ENCODE results near the gene RB1. TPM values are rescaled to one million over a fixed set of nuclear protein-coding genes. Genes with fewer than 3 reads are reported as not detected.
"Not testable (repeated sequence)": the region's sequence is repeated elsewhere in the genome, so short reads cannot be mapped to it uniquely, and the experiment has no call there.

RB1 gene
- total RNA-seq, 3 donors from 2014 or later (not counting 1 experiment from before 2014, with no cell fraction given): 25.5 to 28.3 (median 26.9) TPM

GRCh38 chr13:48349525-48349924, 46.0 kb downstream of the RB1 start:
- H3K36me3 Mint-ChIP-seq: peaks cover 49% of the 10 kb centered on the region
- Histone ChIP-seq H3K9me3 (ENCODE audit: control insufficient read depth, insufficient read depth, low read length) (peaks cover 3% of the 10 kb centered on the region), H3K27ac (ENCODE audit: low read length) (no peak overlapping the region), H3K36me3 (ENCODE audit: control insufficient read depth, insufficient read depth, low read length) (peaks cover 26% of the 10 kb centered on the region), H3K4me1 (ENCODE audit: control insufficient read depth, insufficient read depth, low read length) (no peaks in the 10 kb centered on the region), H3K27me3 (ENCODE audit: control insufficient read depth, insufficient read depth, low read length) (no peaks in the 10 kb centered on the region), H3K4me3 (ENCODE audit: low read length) (no peak overlapping the region)
- TF ChIP-seq CTCF (IDR thresholded peaks at IDR 0.05): no peak
- ATAC-seq: no peak
- H3K9me3 Mint-ChIP-seq: peaks cover 7 to 12% of the 10 kb centered on the region in 2 donors
- no peak for DNase-seq
- H3K4me3 Mint-ChIP-seq: no peak overlapping the region
- no peak overlapping the region for H3K27ac Mint-ChIP-seq
- intact Hi-C loops (cut with micrococcal nuclease): no loop called here
- H3K4me1 Mint-ChIP-seq: peaks cover 15% of the 10 kb centered on the region in 2 donors
- no peaks in the 10 kb centered on the region for H3K27me3 Mint-ChIP-seq (ENCODE audit: low read depth in 2 of 2)
- 100% methylated on average over 1 of the region's 2 CpGs for WGBS (ENCODE audit: insufficient coverage)

DNA sequence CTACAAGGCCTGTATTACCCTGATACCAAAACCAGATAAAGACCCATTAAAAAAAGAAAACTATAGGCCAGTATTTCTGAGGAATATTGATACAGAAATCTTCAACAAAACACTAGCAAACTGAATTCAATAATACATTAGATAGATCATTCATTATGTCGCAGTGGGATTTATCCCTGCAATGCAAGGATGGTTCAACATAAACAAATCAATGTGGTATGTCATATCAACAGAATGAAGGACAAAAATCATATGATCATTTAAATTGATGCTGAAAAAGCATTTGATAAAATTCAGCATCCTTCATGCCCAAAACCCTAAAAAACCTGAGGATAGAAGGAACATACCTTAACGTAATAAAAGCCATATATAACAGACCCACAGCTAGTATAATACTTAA, 50.0 kb downstream of the RB1 start:
- WGBS (ENCODE audit: insufficient coverage): no CpG with 5 or more reads among the region's 2 CpGs
- ATAC-seq (no peak), DNase-seq (no peak)
- Histone ChIP-seq H3K9me3 (ENCODE audit: control insufficient read depth, insufficient read depth, low read length) (peaks cover 3% of the 10 kb centered on the region), H3K4me3 (ENCODE audit: low read length) (no peak overlapping the region), H3K36me3 (ENCODE audit: control insufficient read depth, insufficient read depth, low read length) (peaks cover 12% of the 10 kb centered on the region), H3K27me3 (ENCODE audit: control insufficient read depth, insufficient read depth, low read length) (no peaks in the 10 kb centered on the region), H3K27ac (ENCODE audit: low read length) (no peak overlapping the region), H3K4me1 (ENCODE audit: control insufficient read depth, insufficient read depth, low read length) (no peaks in the 10 kb centered on the region)
- Mint-ChIP-seq H3K9me3 (peaks cover 8 to 13% of the 10 kb centered on the region in 2 donors), H3K4me3 (no peak overlapping the region), H3K27ac (no peak overlapping the region), H3K27me3 (ENCODE audit: low read depth in 2 of 2) (no peaks in the 10 kb centered on the region), H3K36me3 (peaks cover 51% of the 10 kb centered on the region), H3K4me1 (peaks cover 5 to 8% of the 10 kb centered on the region in 2 donors)
- no peak for TF ChIP-seq CTCF (IDR thresholded peaks at IDR 0.05)
- intact Hi-C loops (cut with micrococcal nuclease): no loop called here

DNA sequence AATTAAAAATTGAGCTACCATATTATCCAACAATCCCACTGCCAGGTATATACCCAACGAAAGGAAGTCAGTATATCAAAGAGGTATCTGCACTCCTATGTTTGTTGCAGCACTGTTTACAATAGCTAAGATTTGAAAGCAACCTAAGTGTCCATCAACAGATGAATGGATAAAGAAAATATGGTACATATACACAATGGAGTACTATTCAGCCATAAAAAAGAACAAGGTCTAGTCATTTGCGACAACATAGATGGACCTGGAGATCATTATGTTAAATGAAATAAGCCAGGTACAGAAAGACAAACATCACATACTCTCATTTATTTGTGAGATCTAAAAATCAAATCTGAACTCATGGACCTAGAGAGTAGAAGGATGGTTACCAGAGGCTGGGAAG, 52.0 kb downstream of the RB1 start:
- H3K4me3 Mint-ChIP-seq; intact Hi-C loops (cut with micrococcal nuclease); H3K9me3 ChIP-seq (ENCODE audit: control insufficient read depth, insufficient read depth, low read length); H3K36me3 ChIP-seq (ENCODE audit: control insufficient read depth, insufficient read depth, low read length); H3K4me1 Mint-ChIP-seq; H3K4me1 ChIP-seq (ENCODE audit: control insufficient read depth, insufficient read depth, low read length); H3K27me3 ChIP-seq (ENCODE audit: control insufficient read depth, insufficient read depth, low read length); H3K4me3 ChIP-seq (ENCODE audit: low read length); ATAC-seq; H3K27ac ChIP-seq (ENCODE audit: low read length); DNase-seq; H3K27ac Mint-ChIP-seq; H3K27me3 Mint-ChIP-seq (ENCODE audit: low read depth in 2 of 2): not testable (repeated sequence)
- Mint-ChIP-seq H3K36me3 (peaks cover 41% of the 10 kb centered on the region), H3K9me3 (peaks cover 8 to 10% of the 10 kb centered on the region in 2 donors)
- WGBS (ENCODE audit: insufficient coverage): 100% methylated on average over 1 of the region's 2 CpGs

DNA sequence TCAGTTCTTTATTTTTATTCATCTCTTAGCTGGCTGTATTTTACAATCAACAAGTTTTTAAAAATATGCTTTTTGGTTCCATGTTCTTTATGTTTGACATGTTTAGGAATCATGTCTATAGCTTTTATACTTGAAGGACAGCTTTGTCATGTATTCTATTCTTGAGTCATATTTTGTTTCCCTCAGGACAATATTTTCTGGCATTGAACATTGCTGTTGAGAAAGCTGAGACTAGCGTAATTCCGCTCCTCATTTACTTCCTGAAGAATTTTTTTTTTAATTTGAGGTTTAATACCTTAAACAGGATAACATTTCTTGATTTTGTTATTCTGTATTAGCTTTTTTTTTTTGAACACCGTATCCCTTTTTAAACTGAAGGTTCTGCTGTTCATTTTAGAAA, 53.2 kb downstream of the RB1 start:
- H3K27me3 Mint-ChIP-seq (ENCODE audit: low read depth in 2 of 2): no peaks in the 10 kb centered on the region
- ATAC-seq (no peak), DNase-seq (no peak)
- no peak overlapping the region for H3K4me3 Mint-ChIP-seq
- H3K27ac Mint-ChIP-seq: peak overlapping the region in 1 of 2 donors; percentile 5
- H3K36me3 Mint-ChIP-seq: peaks cover 32% of the 10 kb centered on the region
- TF ChIP-seq CTCF (IDR thresholded peaks at IDR 0.05): no peak
- peaks cover 0 to 5% of the 10 kb centered on the region in 2 donors for H3K4me1 Mint-ChIP-seq
- no CpG with 5 or more reads among the region's 3 CpGs for WGBS (ENCODE audit: insufficient coverage)
- Histone ChIP-seq H3K27me3 (ENCODE audit: control insufficient read depth, insufficient read depth, low read length) (no peaks in the 10 kb centered on the region), H3K36me3 (ENCODE audit: control insufficient read depth, insufficient read depth, low read length) (peaks cover 6% of the 10 kb centered on the region), H3K4me3 (ENCODE audit: low read length) (no peak overlapping the region), H3K27ac (ENCODE audit: low read length) (no peak overlapping the region), H3K9me3 (ENCODE audit: control insufficient read depth, insufficient read depth, low read length) (peaks cover 2% of the 10 kb centered on the region), H3K4me1 (ENCODE audit: control insufficient read depth, insufficient read depth, low read length) (no peaks in the 10 kb centered on the region)
- H3K9me3 Mint-ChIP-seq: peaks cover 8 to 10% of the 10 kb centered on the region in 2 donors
- intact Hi-C loops (cut with micrococcal nuclease): no loop called here

Data from natural killer cell (primary cell).